ENCODE data around the gene DPF3.

DPF3 gene

GRCh38 chr14:72904840-72905561 lies 11.1 kb upstream of the DPF3 start:
- no peak for DNase-seq (ENCODE audit: low read depth)
- TF ChIP-seq, protein P1, sequence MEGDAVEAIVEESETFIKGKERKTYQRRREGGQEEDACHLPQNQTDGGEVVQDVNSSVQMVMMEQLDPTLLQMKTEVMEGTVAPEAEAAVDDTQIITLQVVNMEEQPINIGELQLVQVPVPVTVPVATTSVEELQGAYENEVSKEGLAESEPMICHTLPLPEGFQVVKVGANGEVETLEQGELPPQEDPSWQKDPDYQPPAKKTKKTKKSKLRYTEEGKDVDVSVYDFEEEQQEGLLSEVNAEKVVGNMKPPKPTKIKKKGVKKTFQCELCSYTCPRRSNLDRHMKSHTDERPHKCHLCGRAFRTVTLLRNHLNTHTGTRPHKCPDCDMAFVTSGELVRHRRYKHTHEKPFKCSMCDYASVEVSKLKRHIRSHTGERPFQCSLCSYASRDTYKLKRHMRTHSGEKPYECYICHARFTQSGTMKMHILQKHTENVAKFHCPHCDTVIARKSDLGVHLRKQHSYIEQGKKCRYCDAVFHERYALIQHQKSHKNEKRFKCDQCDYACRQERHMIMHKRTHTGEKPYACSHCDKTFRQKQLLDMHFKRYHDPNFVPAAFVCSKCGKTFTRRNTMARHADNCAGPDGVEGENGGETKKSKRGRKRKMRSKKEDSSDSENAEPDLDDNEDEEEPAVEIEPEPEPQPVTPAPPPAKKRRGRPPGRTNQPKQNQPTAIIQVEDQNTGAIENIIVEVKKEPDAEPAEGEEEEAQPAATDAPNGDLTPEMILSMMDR (conservative IDR thresholded peaks at IDR 0.05; ENCODE audit: low read depth, low read length): peak; percentile 97
- no peak overlapping the region for H3K4me3 ChIP-seq (ENCODE audit: low read length)

- DNase-seq (ENCODE audit: low read depth): no peak
- TF ChIP-seq, protein P1 (conservative IDR thresholded peaks at IDR 0.05; ENCODE audit: low read depth, low read length): no peak
- no peak overlapping the region for H3K4me3 ChIP-seq (ENCODE audit: low read length)
These were observed 10.3 kb upstream of the DPF3 start for GRCh38 chr14:72904218-72904617.

DNA sequence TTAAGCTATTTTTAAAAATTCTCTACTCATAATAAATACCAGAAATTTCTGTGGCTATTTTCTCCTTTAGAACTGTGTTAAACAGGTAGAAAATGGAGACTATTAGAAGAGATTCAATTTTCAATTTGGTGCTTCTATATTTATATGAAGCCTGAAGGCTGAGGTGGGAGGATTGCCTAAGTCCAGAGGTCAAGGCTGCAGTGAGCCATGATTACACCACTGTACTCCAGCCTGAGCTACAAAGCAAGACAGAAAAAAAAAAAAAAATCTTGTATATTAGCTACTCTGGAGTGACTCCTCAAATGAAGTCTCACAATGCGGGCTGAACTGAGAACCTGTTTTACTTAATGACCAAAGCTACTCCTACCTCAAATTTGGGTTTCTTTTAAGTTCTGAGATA lies 9.8 kb upstream of the DPF3 start:
- DNase-seq (ENCODE audit: low read depth): no peak
- no peak overlapping the region for H3K4me3 ChIP-seq (ENCODE audit: low read length)
- TF ChIP-seq, protein P1 (conservative IDR thresholded peaks at IDR 0.05; ENCODE audit: low read depth, low read length): no peak

DNA sequence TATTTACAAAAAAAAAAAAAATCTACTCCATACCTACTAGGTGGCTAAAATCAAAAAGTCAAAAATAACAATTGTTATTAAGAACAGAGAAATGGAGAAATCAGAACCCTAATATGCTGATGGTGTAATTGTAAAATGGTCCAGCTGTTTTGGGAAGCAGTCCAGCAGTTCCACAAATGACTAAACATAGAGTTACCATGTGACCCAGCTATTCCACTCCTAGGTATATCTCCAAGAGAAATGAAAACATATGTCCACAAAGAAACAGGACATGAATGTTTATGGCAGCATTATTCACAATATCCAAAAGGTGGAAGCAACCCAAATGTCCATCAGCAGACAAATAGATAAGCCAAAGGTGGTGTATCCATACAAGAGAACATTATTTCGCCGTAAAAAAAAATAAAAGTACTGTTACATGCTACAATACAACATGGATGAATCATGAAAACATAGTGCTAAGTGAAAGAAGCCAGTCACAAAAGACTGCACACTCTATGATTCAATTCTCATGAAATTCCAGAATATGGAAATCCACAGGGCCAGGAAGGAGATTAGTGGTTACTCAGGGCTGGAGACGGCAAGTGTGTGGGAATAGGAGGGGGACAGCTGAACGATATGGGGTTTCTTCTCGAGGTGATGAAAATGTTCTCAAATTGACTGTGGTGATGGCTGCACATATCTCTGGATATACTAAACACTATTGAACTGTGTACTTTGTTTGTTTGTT lies 9.1 kb upstream of the DPF3 start:
- TF ChIP-seq, protein P1 (conservative IDR thresholded peaks at IDR 0.05; ENCODE audit: low read depth, low read length): no peak
- H3K4me3 ChIP-seq (ENCODE audit: low read length): no peak overlapping the region
- DNase-seq (ENCODE audit: low read depth): no peak

GRCh38 chr14:72901361-72901760 lies 7.5 kb upstream of the DPF3 start:
- DNase-seq (ENCODE audit: low read depth): no peak
- TF ChIP-seq, protein P1 (conservative IDR thresholded peaks at IDR 0.05; ENCODE audit: low read depth, low read length): no peak
- no peak overlapping the region for H3K4me3 ChIP-seq (ENCODE audit: low read length)

GRCh38 chr14:72898448-72898847 lies 4.5 kb upstream of the DPF3 start:
- TF ChIP-seq, protein P1 (conservative IDR thresholded peaks at IDR 0.05; ENCODE audit: low read depth, low read length): no peak

More at GRCh38 chr14:72898448-72898847, 4.5 kb upstream of the DPF3 start:
- H3K4me3 ChIP-seq (ENCODE audit: low read length): no peak overlapping the region
- no peak for DNase-seq (ENCODE audit: low read depth)
